ENCODE data around the gene FAM50A. TPM values are rescaled to one million over a fixed set of nuclear protein-coding genes. Genes with fewer than 3 reads are reported as not detected.

The FAM50A gene
- total RNA-seq, 1 experiment from 2014 or later = 57.4 TPM

DNA sequence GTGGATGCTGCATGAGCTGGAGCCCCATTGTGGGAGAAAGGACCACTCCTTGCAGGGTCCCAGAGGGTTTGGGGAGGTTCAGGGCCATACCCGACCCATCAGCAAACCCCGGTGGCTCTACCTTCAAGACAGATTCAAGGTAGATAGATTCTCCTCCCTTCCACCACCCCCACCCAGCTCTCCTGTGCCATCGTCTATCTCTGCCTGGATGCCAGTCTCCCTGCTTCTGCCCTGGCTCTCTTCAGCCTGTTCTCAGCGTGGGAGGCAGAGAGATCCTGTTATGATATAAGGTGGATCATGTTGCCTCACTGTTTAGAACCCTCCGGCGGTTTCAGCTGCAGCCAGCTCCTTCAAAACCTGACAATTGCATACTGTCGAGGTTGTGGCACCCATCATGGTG is 29.7 kb downstream of the FAM50A start:
- H3K27ac Mint-ChIP-seq = no peak overlapping the region; a peak in 1 of 7 replicates
- H3K4me1 ChIP-seq (ENCODE audit: insufficient read depth, low read length) = no peaks in the 10 kb centered on the region
- no peak overlapping the region for H4K8ac ChIP-seq (replicated peaks; ENCODE audit: insufficient read length, low read depth, low read length)
- H3K23ac ChIP-seq (ENCODE audit: insufficient read length, low read depth, low read length) = no peak overlapping the region
- H3K9ac ChIP-seq (ENCODE audit: extremely low read depth, insufficient read length, low read length) = no peak overlapping the region
- no peak overlapping the region for H3T11ph ChIP-seq (ENCODE audit: low read length)
- H4K91ac ChIP-seq (ENCODE audit: insufficient read length, low read depth, low read length) = no peak overlapping the region
- no peak overlapping the region for H3K18ac ChIP-seq (ENCODE audit: insufficient read length, low read depth, low read length)
- no peaks in the 10 kb centered on the region for H3K79me2 ChIP-seq (ENCODE audit: insufficient read depth, low read length)
- H2AFZ ChIP-seq (ENCODE audit: low read length) = no peak overlapping the region
- no peaks in the 10 kb centered on the region for H3K27me3 ChIP-seq (ENCODE audit: insufficient read depth, low read length)
- no peak overlapping the region for H3K56ac ChIP-seq (ENCODE audit: insufficient read length, low read depth, low read length)
- TF ChIP-seq, protein P1, sequence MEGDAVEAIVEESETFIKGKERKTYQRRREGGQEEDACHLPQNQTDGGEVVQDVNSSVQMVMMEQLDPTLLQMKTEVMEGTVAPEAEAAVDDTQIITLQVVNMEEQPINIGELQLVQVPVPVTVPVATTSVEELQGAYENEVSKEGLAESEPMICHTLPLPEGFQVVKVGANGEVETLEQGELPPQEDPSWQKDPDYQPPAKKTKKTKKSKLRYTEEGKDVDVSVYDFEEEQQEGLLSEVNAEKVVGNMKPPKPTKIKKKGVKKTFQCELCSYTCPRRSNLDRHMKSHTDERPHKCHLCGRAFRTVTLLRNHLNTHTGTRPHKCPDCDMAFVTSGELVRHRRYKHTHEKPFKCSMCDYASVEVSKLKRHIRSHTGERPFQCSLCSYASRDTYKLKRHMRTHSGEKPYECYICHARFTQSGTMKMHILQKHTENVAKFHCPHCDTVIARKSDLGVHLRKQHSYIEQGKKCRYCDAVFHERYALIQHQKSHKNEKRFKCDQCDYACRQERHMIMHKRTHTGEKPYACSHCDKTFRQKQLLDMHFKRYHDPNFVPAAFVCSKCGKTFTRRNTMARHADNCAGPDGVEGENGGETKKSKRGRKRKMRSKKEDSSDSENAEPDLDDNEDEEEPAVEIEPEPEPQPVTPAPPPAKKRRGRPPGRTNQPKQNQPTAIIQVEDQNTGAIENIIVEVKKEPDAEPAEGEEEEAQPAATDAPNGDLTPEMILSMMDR (conservative IDR thresholded peaks at IDR 0.05) = no peak
- no peaks in the 10 kb centered on the region for H3K79me1 ChIP-seq (ENCODE audit: insufficient read depth, low read depth, low read length, poor library complexity, severe bottlenecking)
- no peak overlapping the region for H3K27ac ChIP-seq (ENCODE audit: insufficient read length, low read depth, low read length)
- H3K4me1 Mint-ChIP-seq = peaks cover 0 to 3% of the 10 kb centered on the region in 2 experiments; a peak in 1 of 4 replicates
- DNase-seq = no peak
- no peak overlapping the region for H3K14ac ChIP-seq (ENCODE audit: insufficient read depth, low read length)
- H2BK120ac ChIP-seq (ENCODE audit: low read depth, low read length, poor library complexity, severe bottlenecking) = no peak overlapping the region
- H2BK15ac ChIP-seq (ENCODE audit: low read depth, low read length) = no peak overlapping the region
- H3K9me3 Mint-ChIP-seq = peaks cover 68 to 91% of the 10 kb centered on the region in 2 experiments
- no peak overlapping the region for H2BK5ac ChIP-seq (ENCODE audit: insufficient read length, low read length)
- H3K36me3 Mint-ChIP-seq (ENCODE audit: insufficient read depth in 1 of 3, low read depth in 3 of 3) = peaks cover 27 to 61% (median 58%) of the 10 kb centered on the region in 3 experiments
- no peaks in the 10 kb centered on the region for H3K23me2 ChIP-seq (ENCODE audit: insufficient read length, low read depth, low read length, poor library complexity, severe bottlenecking)
- WGBS (ENCODE audit: extremely low coverage, insufficient read length, low lambda C conversion rate) = no CpG with 5 or more reads among the region's 7 CpGs
- H4K20me1 ChIP-seq (ENCODE audit: control insufficient read depth, insufficient read depth, insufficient read length) = no peaks in the 10 kb centered on the region
- H3K4ac ChIP-seq (ENCODE audit: low read depth, low read length) = no peak overlapping the region
- H3K4me3 Mint-ChIP-seq = peak overlapping the region in 1 of 2 experiments; percentile 48; a peak in 1 of 5 replicates
- H4K5ac ChIP-seq (ENCODE audit: insufficient read length, low read depth, low read length) = no peak overlapping the region
- H3K9me3 ChIP-seq (ENCODE audit: control insufficient read depth, low read depth, low read length) = peaks cover 28% of the 10 kb centered on the region
- H2AK5ac ChIP-seq (ENCODE audit: insufficient read length, low read length) = no peak overlapping the region
- H3K4me2 ChIP-seq (ENCODE audit: insufficient read depth, insufficient read length, low read length) = no peak overlapping the region
- H2BK12ac ChIP-seq (ENCODE audit: insufficient read length, low read depth, low read length) = no peak overlapping the region
- H3K27me3 Mint-ChIP-seq (ENCODE audit: low read depth) = peaks cover 5% of the 10 kb centered on the region
- no peak overlapping the region for H2BK20ac ChIP-seq (ENCODE audit: low read depth, low read length, poor library complexity, severe bottlenecking)
